Tibial nerve (tissue), 4 donors: ENCODE measurements around the gene CD300LD.

Experiments used
- CTCF ChIP-seq, 5 experiments: fragments of 200-600 bp in 3 of 5; fragments of 450-650 bp in 2 of 5; sonication (generic) in 3 of 5; IDR thresholded peaks; one replicate each; pipeline ENCODE4 v1.5.1; 2016 to 2019; ENCODE audit warnings: antibody characterized with exemption in 5 of 5, mild to moderate bottlenecking in 3 of 5, moderate library complexity in 2 of 5
- EP300 ChIP-seq, 2 donors: sonication (generic); formaldehyde crosslinking; IDR thresholded peaks; one replicate each; pipeline ENCODE4 v1.6.1; 2017; ENCODE audit warnings: antibody characterized with exemption in 2 of 2, mild to moderate bottlenecking in 1 of 2
- POLR2A ChIP-seq, 2 donors: fragments of 450-650 bp; IDR thresholded peaks; one replicate each; pipeline ENCODE4 v1.6.1; 2017; ENCODE audit warnings: antibody characterized with exemption in 2 of 2, mild to moderate bottlenecking in 2 of 2, moderate library complexity in 2 of 2

DNA sequence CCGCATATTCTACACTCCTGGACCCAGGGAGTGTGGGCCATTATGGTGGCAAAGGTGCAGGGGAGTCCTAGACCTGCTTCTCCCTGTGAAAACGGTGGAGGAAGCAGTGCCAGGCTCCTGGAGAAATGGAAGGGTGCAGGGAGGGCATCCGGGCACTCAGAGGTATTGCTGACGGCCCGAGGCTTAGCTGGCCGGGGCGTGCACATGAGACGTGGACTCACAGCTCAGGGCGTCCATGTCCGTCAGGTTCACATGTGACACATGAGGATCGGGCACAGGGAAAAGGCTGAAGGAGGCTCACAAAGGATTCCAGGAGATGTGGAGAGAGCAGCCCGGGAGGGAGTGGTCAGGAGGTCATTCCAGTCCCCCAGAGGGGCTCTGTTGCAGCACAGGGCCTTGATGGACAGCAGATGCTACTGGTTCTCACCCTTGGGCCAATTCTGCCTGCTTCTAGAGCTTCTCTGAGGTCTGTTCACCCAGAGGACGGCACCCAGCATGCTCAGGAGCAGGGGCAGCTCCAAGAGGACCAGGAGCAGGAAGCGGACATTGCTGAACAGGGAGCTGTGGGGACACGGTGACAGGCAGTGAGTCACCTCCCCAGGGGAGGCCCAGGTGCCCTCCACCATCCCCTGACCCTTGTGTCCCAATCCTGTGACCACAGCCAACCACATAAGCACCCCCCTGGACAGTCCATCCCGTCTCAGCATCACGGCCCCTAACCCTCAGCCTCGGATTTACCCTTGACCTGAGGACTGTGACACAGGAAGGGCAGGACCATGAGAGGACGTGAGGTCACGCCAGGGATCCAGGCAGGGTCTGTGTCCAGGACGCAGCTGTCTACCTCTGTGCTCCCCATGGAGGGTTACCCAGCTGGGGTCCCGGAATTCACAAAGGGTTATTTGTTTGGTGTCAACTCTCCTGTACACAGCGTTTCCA, 50.6 kb downstream of the CD300LD start:
- TF ChIP-seq CTCF (IDR thresholded peaks at IDR 0.05) (no peak), POLR2A (IDR thresholded peaks at IDR 0.05) (no peak), EP300 (IDR thresholded peaks at IDR 0.05) (no peak)
